Testis (tissue), 2 donors: ENCODE data around the gene SRGAP1.

Source experiments
- POLR2A ChIP-seq: fragments of 450-650 bp; IDR thresholded peaks from one replicate; pipeline ENCODE4 v1.6.1; 2017; ENCODE audit warnings: antibody characterized with exemption, mild to moderate bottlenecking, moderate library complexity
- TF ChIP-seq, protein P1 (sequence below), 3 experiments: fragments of 450-650 bp in 2 of 3; fragments of 200-600 bp in 1 of 3; sonication (generic) in 1 of 3; IDR thresholded peaks; one replicate each; pipeline ENCODE4 v1.5.1; 2016 to 2019; ENCODE audit warnings: antibody characterized with exemption in 3 of 3, mild to moderate bottlenecking in 2 of 3, moderate library complexity in 1 of 3

DNA sequence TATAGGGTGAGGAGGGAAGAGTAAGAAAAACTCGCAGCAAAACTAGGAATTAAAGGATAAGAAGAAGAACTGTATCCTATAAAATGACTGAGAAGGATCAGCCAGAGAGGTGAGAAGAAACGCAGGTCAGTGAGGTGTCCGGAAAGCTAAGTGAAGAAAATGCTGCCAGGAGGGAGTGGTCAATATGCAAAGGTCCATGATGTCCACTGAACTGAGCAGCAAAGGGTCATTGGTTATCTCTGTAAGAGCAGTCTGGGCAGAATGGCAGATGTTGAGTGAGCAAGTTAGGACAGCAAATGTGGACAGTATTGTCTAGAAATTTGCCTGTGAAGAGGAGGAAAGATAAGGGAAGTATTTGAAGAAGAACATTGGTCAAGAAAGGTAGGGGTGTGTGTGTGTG lies 155.4 kb downstream of the SRGAP1 start:
- TF ChIP-seq, protein P1, sequence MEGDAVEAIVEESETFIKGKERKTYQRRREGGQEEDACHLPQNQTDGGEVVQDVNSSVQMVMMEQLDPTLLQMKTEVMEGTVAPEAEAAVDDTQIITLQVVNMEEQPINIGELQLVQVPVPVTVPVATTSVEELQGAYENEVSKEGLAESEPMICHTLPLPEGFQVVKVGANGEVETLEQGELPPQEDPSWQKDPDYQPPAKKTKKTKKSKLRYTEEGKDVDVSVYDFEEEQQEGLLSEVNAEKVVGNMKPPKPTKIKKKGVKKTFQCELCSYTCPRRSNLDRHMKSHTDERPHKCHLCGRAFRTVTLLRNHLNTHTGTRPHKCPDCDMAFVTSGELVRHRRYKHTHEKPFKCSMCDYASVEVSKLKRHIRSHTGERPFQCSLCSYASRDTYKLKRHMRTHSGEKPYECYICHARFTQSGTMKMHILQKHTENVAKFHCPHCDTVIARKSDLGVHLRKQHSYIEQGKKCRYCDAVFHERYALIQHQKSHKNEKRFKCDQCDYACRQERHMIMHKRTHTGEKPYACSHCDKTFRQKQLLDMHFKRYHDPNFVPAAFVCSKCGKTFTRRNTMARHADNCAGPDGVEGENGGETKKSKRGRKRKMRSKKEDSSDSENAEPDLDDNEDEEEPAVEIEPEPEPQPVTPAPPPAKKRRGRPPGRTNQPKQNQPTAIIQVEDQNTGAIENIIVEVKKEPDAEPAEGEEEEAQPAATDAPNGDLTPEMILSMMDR (IDR thresholded peaks at IDR 0.05) = no peak
- no peak for TF ChIP-seq POLR2A
